GM12878 (cell line): Measurements from ENCODE around the gene IGF1R. TPM values are rescaled to one million over a fixed set of nuclear protein-coding genes. Genes with fewer than 3 reads are reported as not detected.

Experiments
- microRNA-seq: library from miRNA; unstranded; fragments of <30 nt; microRNA quantifications from one replicate; pipeline ENCODE4, GENCODE V29; 2018
- polyA plus RNA-seq, 11 experiments: library from polyadenylated mRNA; depleted of rRNA in 4 of 11; unstranded in 6 of 11; stranded (reverse) in 5 of 11; fragments of >200 nt; fragmentation: Nextera tagmentation in 4 of 11; fragmentation: Illumina TruSeq in 1 of 11; extraction: Ambion mirVana in 4 of 11; extraction: Trizol in 1 of 11; gene quantifications; 1 replicate in 1 of 11; 2 replicates in 10 of 11; pipeline versions ENCODE4 v1.2.1 to v1.2.3, GENCODE V29; 2011 to 2016; ENCODE audit warnings: inconsistent platforms in 2 of 11, missing spikeins in 2 of 11, low read depth in 1 of 11
- small RNA-seq: library from RNA; depleted of rRNA; stranded (forward); fragments of <200 nt; gene quantifications from one replicate; pipeline ENCODE3, GENCODE V24; 2014
- total RNA-seq, 4 experiments: library from RNA; depleted of rRNA in 3 of 4; stranded (reverse); fragments of >200 nt in 3 of 4; fragmentation: Illumina TruSeq in 1 of 4; extraction: Trizol in 1 of 4; gene quantifications; 2 replicates each; pipeline versions ENCODE4 v1.2.1 to v1.2.3, GENCODE V29; 2013 to 2021

The IGF1R gene
- total and polyA plus RNA-seq, 10 of the 15 experiments (the other 5 are each of a cell fraction or from before 2014, with no cell fraction given) = 0.03 to 2.7 (median 0.66) TPM

Small RNAs within 50 kb of the gene (microRNA-seq; reads per million reads assigned to microRNA genes)
- not detected for gene MIR4714

Small RNAs within 50 kb of the gene (small RNA-seq; reads per million reads assigned to genes)
- gene MIR4714 = not detected
